Measurements from ENCODE around the gene MAGI2. TPM values are rescaled to one million over a fixed set of nuclear protein-coding genes. Genes with fewer than 3 reads are reported as not detected.

Gene MAGI2
- total RNA-seq, 1 donor, result 18.8 TPM

DNA sequence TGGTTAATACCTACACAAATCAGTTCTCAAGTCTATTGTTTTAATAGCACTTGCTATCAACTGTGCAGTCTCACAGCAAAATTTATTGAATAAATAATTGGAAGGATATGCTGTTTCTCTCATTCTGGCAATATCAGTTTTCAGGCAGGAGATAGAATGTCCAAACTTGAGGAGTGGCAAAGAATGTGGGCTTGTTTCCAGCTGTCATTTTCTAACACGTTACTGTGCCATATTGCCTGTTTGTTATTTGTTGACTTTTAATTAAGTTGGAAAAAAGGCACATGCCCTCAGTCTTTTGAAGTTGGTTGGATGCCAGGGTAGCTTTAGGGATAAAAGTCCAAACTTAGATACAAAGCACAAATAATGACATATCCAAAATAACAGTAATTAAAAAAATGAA is 52.2 kb downstream of the MAGI2 start:
- TF ChIP-seq, protein P1, sequence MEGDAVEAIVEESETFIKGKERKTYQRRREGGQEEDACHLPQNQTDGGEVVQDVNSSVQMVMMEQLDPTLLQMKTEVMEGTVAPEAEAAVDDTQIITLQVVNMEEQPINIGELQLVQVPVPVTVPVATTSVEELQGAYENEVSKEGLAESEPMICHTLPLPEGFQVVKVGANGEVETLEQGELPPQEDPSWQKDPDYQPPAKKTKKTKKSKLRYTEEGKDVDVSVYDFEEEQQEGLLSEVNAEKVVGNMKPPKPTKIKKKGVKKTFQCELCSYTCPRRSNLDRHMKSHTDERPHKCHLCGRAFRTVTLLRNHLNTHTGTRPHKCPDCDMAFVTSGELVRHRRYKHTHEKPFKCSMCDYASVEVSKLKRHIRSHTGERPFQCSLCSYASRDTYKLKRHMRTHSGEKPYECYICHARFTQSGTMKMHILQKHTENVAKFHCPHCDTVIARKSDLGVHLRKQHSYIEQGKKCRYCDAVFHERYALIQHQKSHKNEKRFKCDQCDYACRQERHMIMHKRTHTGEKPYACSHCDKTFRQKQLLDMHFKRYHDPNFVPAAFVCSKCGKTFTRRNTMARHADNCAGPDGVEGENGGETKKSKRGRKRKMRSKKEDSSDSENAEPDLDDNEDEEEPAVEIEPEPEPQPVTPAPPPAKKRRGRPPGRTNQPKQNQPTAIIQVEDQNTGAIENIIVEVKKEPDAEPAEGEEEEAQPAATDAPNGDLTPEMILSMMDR (IDR thresholded peaks at IDR 0.05; ENCODE audit: extremely low read depth, low read depth, low read length), result no peak
- H3K9me3 ChIP-seq (ENCODE audit: low read depth, low read length), result no peaks in the 10 kb centered on the region
- H2AFZ ChIP-seq (ENCODE audit: low read length), result no peak overlapping the region
- no peak overlapping the region for H3K4me3 ChIP-seq (ENCODE audit: insufficient read depth, low read length)
- no peak for DNase-seq (ENCODE audit: insufficient read length, low spot score, missing footprints)
- H3K79me2 ChIP-seq (ENCODE audit: insufficient read depth, low read length), result peaks cover 11% of the 10 kb centered on the region
- H3K27ac ChIP-seq (ENCODE audit: low read depth, low read length), result no peak overlapping the region
- H3K4me1 ChIP-seq (ENCODE audit: insufficient read depth, low read length), result peaks cover 10% of the 10 kb centered on the region
- H3K4me2 ChIP-seq (ENCODE audit: insufficient read depth, low read length), result no peak overlapping the region
- no peaks in the 10 kb centered on the region for H4K20me1 ChIP-seq (ENCODE audit: insufficient read depth, low read length)
- no peaks in the 10 kb centered on the region for H3K27me3 ChIP-seq (ENCODE audit: insufficient read depth, low read length)
- H3K36me3 ChIP-seq (ENCODE audit: insufficient read depth, low read length), result no peaks in the 10 kb centered on the region

DNA sequence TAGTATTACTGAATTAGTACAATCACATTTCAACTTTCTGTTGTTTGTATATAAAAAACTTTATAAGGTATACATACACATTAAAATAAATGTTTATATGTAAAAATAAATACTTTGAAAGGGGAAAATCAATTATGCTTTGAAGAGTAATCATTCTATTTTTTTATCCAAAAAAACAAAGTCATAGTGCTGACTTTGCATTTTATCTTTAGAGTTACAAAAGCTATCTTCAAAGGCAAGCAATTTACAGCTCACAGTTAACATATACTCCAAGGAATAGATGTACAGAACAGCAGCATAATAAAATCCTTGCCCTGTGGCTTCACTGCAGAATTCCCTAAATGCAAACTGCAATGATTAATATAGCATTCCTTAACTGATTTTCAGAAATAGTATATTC is 53.2 kb downstream of the MAGI2 start:
- Histone ChIP-seq H3K4me1 (ENCODE audit: insufficient read depth, low read length) (peaks cover 10% of the 10 kb centered on the region), H3K36me3 (ENCODE audit: insufficient read depth, low read length) (no peaks in the 10 kb centered on the region), H3K27me3 (ENCODE audit: insufficient read depth, low read length) (no peaks in the 10 kb centered on the region), H3K4me3 (ENCODE audit: insufficient read depth, low read length) (no peak overlapping the region), H3K9me3 (ENCODE audit: low read depth, low read length) (no peaks in the 10 kb centered on the region), H3K4me2 (ENCODE audit: insufficient read depth, low read length) (no peak overlapping the region), H3K27ac (ENCODE audit: low read depth, low read length) (no peak overlapping the region), H2AFZ (ENCODE audit: low read length) (no peak overlapping the region), H4K20me1 (ENCODE audit: insufficient read depth, low read length) (no peaks in the 10 kb centered on the region), H3K79me2 (ENCODE audit: insufficient read depth, low read length) (peaks cover 11% of the 10 kb centered on the region)
- TF ChIP-seq, protein P1 (IDR thresholded peaks at IDR 0.05; ENCODE audit: extremely low read depth, low read depth, low read length), result no peak
- no peak for DNase-seq (ENCODE audit: insufficient read length, low spot score, missing footprints)

- Histone ChIP-seq H4K20me1 (ENCODE audit: insufficient read depth, low read length) (no peaks in the 10 kb centered on the region), H2AFZ (ENCODE audit: low read length) (peak overlapping the region; percentile 82), H3K27me3 (ENCODE audit: insufficient read depth, low read length) (no peaks in the 10 kb centered on the region), H3K79me2 (ENCODE audit: insufficient read depth, low read length) (peaks cover 11% of the 10 kb centered on the region), H3K9me3 (ENCODE audit: low read depth, low read length) (no peaks in the 10 kb centered on the region), H3K36me3 (ENCODE audit: insufficient read depth, low read length) (no peaks in the 10 kb centered on the region), H3K4me2 (ENCODE audit: insufficient read depth, low read length) (peak overlapping the region; percentile 53), H3K4me3 (ENCODE audit: insufficient read depth, low read length) (no peak overlapping the region), H3K4me1 (ENCODE audit: insufficient read depth, low read length) (peaks cover under 1% of the 10 kb centered on the region), H3K27ac (ENCODE audit: low read depth, low read length) (peak overlapping the region; percentile 55)
- TF ChIP-seq, protein P1 (IDR thresholded peaks at IDR 0.05; ENCODE audit: extremely low read depth, low read depth, low read length), result no peak
- DNase-seq (ENCODE audit: insufficient read length, low spot score, missing footprints), result no peak
Measured at GRCh38 chr7:79398138-79398749, 55.2 kb downstream of the MAGI2 start.

DNA sequence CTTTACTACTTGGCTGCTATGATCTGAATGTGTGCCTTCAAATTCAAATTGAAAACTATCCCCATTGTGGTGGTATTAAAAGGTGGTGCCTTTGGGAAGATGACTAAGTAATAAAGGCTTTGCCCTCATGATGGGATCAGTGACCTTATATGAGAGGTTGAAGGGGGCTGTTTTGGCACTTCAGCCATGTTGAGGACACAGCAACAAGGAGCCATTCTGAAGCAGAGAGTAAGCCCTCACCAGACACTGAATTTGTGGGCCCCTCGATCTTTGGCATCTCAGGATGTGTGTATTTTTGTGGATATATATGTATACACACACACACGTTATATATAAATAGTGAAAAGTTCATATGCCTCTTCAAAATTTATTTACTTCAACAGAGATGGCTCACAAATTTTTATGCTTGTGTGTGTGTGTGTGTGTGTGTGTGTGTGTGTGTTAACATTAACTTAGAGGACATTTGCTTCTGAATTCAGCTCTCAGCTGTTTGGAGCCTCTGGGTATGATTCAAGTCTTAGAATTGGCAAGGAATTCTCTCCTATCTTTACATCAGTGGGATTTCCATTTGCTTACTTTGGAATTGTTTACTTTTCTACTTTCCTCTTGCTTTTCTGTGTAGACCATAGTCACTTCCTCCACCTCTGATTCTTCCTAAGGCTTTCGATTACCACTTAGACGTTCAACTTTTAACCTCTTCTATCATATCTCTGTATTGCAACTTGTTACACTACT is 66.6 kb downstream of the MAGI2 start:
- H3K27ac ChIP-seq (ENCODE audit: low read depth, low read length), result no peak overlapping the region
- no peaks in the 10 kb centered on the region for H3K9me3 ChIP-seq (ENCODE audit: low read depth, low read length)
- no peak overlapping the region for H2AFZ ChIP-seq (ENCODE audit: low read length)
- no peak for DNase-seq (ENCODE audit: insufficient read length, low spot score, missing footprints)
- H3K4me2 ChIP-seq (ENCODE audit: insufficient read depth, low read length), result peak overlapping the region; percentile 44
- H3K36me3 ChIP-seq (ENCODE audit: insufficient read depth, low read length), result no peaks in the 10 kb centered on the region
- TF ChIP-seq, protein P1 (IDR thresholded peaks at IDR 0.05; ENCODE audit: extremely low read depth, low read depth, low read length), result no peak
- H3K79me2 ChIP-seq (ENCODE audit: insufficient read depth, low read length), result no peaks in the 10 kb centered on the region
- peaks cover 7% of the 10 kb centered on the region for H3K4me1 ChIP-seq (ENCODE audit: insufficient read depth, low read length)
- H3K27me3 ChIP-seq (ENCODE audit: insufficient read depth, low read length), result no peaks in the 10 kb centered on the region
- no peak overlapping the region for H3K4me3 ChIP-seq (ENCODE audit: insufficient read depth, low read length)
- no peaks in the 10 kb centered on the region for H4K20me1 ChIP-seq (ENCODE audit: insufficient read depth, low read length)

Data from osteoblast (primary cell).